GM18909 (cell line): ENCODE measurements around the gene SOCS7.

ENCODE experiments used
- ATAC-seq: cut with Tn5 transposase; IDR thresholded peaks from one replicate; pipeline ENCODE4 v1.9.1; 2021; ENCODE audit warnings: mild to moderate bottlenecking; ENCODE audit not compliant: unreplicated experiment, poor library complexity

SOCS7 gene

GRCh38 chr17:38361694-38362465 lies 10.2 kb downstream of the SOCS7 start:
- ATAC-seq = no peak

- no peak for ATAC-seq
These were observed 11.4 kb downstream of the SOCS7 start for GRCh38 chr17:38363016-38363415.

GRCh38 chr17:38364741-38365140 lies 13.1 kb downstream of the SOCS7 start:
- no peak for ATAC-seq

DNA sequence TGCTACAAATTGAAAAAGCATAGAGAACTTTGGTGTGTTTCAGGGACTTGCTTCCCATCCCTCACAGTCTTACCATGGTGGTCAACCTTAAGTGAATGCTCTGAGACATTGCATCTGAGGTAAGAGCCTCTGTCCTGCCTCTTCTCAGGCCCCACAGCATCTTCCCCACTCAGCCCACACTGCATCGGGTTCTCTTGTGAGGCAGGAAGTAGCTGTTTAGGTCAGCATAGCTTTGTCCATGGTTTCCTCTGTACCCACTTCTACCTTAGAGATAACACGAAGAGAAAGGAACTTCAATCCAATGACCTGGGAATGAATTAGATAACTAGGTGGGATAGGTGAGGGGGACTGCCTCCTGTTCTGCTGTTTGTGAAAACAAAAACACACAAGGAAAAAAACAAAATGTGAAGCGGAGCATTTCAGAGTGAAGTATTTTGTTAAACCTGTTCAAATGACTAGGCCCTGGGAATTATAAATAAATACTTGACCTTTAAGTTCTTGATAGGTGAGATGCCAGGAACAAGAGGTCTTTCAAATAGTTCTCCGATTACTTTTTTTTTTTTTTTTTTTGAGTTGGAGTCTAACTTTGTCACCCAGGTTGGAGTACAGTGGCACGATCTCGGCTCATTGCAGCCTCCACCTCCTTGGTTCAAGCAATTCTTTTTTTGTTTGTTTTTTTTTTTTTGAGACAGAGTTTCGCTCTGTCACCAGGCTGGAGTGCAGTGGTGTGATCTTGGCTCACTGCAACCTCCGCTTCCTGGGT lies 17.7 kb downstream of the SOCS7 start:
- no peak for ATAC-seq

DNA sequence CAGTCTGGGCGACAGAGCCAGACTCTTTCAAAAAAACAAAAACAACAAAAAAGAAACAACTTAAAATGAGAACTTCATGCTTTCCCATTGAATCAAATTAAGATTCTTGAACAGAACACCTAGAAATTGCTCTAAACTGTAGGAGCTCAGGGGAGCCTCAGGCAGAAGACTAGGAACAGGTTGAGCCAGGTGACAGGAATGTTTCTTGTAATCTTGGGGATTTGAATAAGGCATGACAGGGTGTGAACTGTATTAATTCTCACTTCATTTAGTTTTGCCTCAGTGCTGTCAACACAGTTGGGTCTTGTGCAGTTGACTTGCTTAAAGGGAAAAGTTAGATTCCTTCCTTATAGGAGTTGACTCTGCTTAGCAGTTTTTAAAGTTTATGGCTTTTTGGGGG lies 27.8 kb downstream of the SOCS7 start:
- ATAC-seq = no peak

GRCh38 chr17:38395090-38395489 lies 43.4 kb downstream of the SOCS7 start:
- ATAC-seq = no peak

DNA sequence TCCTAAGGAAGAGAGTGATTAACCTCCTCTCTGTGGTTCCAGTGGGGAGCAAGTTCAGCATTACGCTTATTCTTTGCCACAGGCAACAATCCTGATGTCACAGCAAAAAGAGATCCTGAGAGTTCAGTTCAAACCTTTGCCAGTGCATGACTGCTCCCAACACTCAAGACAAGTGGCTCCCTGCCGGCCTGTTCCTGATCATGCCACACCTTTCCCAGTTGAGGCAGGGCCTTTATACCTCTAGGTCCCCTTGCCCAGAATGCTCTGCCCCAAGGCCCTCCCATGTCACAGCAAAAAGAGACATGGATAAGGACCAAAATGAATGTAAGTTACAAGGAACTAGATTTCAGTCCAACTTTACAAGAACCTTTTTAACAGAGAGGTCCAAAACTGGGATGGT lies 45.6 kb downstream of the SOCS7 start:
- ATAC-seq = no peak

DNA sequence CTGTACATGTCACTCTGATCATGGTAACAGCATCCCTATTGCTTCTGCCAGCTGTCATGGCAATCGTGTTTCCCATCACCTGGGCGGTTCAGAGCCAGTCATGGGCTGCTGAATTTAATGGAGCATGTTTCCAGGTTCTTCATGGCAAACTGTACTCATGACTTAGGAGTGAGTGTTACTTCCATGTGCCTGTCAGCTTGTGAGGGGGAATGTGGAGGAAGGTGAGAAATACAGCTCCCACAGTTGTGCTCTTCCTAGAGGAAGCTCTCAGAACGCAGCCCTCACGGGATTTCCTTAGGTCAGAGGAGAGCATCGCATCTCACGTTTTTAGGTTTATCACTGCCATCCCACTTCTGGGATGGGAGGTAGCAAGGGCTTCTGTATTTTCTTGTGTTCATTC lies 48.6 kb downstream of the SOCS7 start:
- ATAC-seq = no peak

DNA sequence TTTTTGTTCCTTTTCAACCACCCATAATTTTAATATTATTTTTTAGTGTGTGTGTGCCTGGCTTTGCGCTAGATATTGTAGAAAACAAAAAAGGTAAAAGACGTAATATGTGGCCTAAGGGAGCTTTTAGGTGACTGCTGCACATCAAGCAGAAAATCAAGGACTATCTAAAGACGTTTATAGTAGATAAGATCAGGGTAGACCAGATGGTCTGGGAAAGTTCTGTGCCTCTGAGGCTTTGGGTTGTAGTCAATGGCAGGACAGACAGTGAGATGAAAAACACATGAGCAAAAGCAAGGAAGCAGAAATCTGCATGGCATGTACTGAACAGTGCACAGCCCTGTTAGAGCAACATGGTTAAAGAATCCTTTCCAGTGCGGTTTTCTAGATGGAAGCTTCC lies 49.8 kb downstream of the SOCS7 start:
- ATAC-seq = no peak

DNA sequence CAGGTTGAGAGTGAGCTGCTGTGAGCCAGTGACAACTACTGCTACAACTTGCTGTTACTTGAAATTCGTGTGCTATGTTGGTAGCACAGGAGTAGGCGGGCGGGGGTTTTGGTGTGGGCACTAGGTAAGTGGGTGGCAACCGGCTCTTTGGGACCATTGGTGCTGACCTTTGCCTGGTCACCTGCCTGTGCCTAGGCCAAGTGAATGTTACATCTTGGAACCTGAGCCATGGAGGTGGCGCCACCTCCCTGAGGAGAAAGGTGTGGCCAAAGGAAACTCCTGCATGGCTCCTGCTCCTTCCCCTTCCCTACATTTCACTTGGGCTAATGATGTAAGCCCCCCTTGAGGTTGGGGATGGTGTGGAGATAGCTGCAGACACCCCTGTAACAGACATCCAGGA lies 51.3 kb downstream of the SOCS7 start:
- no peak for ATAC-seq

DNA sequence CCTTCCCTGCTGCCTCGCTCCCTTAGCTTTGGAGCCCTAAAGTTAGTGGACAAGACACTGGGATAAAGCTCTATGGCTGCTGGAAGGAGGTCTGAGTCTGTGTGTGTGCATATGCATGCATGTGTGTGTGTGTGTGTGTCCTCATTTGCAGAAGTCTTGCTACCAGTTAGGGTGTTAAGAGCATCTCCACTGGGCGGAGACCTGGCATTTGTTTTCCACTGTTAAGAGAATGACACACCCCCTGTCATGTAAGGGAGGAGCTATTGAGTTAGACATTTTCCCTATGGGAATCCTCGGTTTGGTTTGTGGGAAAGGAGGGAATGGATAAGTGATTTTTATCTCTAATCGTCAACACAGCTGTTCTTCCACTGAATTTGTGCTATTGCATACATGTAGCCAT lies 51.8 kb downstream of the SOCS7 start:
- no peak for ATAC-seq

- ATAC-seq = no peak
These were observed 52.7 kb downstream of the SOCS7 start for GRCh38 chr17:38404174-38404943.

DNA sequence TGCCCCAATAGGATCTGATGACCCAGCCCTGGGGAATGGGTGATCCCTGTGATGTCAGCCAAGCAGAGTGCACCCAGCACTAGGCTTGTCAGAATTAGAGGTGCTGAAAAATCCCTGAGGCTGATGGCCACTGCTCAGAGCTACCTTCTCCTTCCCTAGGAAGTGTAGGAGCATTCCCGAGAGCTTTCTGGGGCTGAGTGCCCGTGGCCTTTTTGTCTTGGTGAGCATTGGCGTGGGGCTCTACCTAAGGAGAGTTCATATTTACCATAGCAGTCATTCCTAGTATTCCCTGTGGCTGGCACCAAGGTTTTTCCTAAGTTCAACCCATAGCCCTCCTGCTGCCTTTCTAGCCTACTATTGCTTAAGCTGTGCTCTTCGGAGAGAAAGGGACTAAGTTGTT lies 54.0 kb downstream of the SOCS7 start:
- no peak for ATAC-seq

GRCh38 chr17:38410201-38410600 lies 58.6 kb downstream of the SOCS7 start:
- ATAC-seq = no peak

DNA sequence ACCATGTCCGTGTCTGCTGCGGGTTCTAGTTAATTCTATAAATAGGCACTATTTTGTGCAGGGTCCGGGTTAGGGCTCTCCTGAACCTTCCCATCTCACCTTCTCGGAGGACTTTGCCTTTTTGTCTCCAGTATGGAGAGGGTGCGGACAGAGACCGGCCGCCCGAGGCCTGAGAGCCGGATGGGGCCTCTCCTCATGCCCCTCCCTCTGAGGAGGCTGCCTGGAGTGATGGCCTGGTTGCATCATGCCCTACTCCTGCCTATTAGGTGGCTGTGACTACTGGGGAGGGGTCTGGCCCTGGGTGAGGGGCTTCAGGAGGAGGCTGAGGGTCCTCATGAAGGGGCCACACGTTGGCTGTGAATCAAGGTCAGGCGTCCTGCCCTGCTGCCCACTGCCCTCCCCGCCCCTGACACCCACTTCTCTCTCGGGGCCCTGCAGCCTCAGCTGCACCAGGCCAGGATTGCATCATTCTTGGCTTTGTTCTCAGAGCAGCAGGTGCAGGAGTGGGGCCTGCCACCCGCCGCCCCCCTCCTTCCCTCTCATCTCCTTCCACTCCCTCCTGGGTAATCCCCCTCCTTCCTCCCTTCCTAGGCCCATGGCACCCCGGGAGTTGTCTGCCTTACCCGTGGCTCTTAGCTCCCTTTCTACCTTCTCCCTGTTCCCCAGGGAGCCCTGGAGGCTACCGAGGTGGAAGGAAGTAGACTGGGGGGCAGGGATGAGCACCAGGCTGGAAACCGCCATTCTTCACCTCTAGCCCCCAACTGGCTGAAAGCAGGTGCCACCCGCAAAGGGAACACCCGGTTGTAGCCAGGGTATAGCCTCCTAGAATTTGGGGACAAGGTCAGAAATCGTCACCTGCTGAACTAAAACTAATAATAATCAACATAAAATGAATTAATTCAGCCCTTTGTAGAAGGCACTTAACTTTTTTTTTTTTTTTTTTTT lies 63.9 kb downstream of the SOCS7 start:
- no peak for ATAC-seq

- ATAC-seq = no peak
These were observed 65.2 kb downstream of the SOCS7 start for GRCh38 chr17:38416840-38417209.

- no peak for ATAC-seq
These were observed 65.7 kb downstream of the SOCS7 start for GRCh38 chr17:38417210-38417951.

GRCh38 chr17:38418062-38418692 lies 66.5 kb downstream of the SOCS7 start:
- no peak for ATAC-seq
